ENCODE measurements around the gene RBFOX1.

Gene RBFOX1

GRCh38 chr16:7651803-7652570, 319.3 kb downstream of the RBFOX1 start:
- H3F3A ChIP-seq (ENCODE audit: low read depth), result no peaks in the 10 kb centered on the region
- no peaks in the 10 kb centered on the region for H3K4me1 ChIP-seq (ENCODE audit: insufficient read depth, low read length, poor library complexity, severe bottlenecking)
- H2AFZ ChIP-seq (ENCODE audit: low read length), result no peak overlapping the region
- no peaks in the 10 kb centered on the region for H4K20me1 ChIP-seq (ENCODE audit: insufficient read depth, low read length, poor library complexity, severe bottlenecking)
- no peaks in the 10 kb centered on the region for H3K79me2 ChIP-seq (ENCODE audit: insufficient read depth, low read length)
- no peaks in the 10 kb centered on the region for H3K36me3 ChIP-seq (ENCODE audit: insufficient read depth, low read length)
- H3K4me2 ChIP-seq (ENCODE audit: low read depth, low read length, poor library complexity, severe bottlenecking), result no peak overlapping the region
- no peaks in the 10 kb centered on the region for H3K27me3 ChIP-seq (ENCODE audit: insufficient read depth, low read length, poor library complexity, severe bottlenecking)
- H3K9me3 ChIP-seq (ENCODE audit: insufficient read depth, low read depth, low read length), result no peaks in the 10 kb centered on the region
- H3K4me3 ChIP-seq (ENCODE audit: low read length, poor library complexity, severe bottlenecking), result no peak overlapping the region
- TF ChIP-seq EZH2phosphoT487 (IDR thresholded peaks at IDR 0.05; ENCODE audit: borderline replicate concordance), result no peak
- no peak overlapping the region for H3K9ac ChIP-seq (ENCODE audit: low read depth, low read length, poor library complexity, severe bottlenecking)
- H3K9me2 ChIP-seq (replicated peaks; ENCODE audit: low read depth, low read length), result no peaks in the 10 kb centered on the region

GRCh38 chr16:7653746-7654461, 321.3 kb downstream of the RBFOX1 start:
- Histone ChIP-seq H3K79me2 (ENCODE audit: insufficient read depth, low read length) (no peaks in the 10 kb centered on the region), H3K4me3 (ENCODE audit: low read length, poor library complexity, severe bottlenecking) (no peak overlapping the region), H3K27me3 (ENCODE audit: insufficient read depth, low read length, poor library complexity, severe bottlenecking) (no peaks in the 10 kb centered on the region), H3K9me2 (replicated peaks; ENCODE audit: low read depth, low read length) (no peaks in the 10 kb centered on the region), H3K4me1 (ENCODE audit: insufficient read depth, low read length, poor library complexity, severe bottlenecking) (no peaks in the 10 kb centered on the region), H3K9ac (ENCODE audit: low read depth, low read length, poor library complexity, severe bottlenecking) (no peak overlapping the region), H3K9me3 (ENCODE audit: insufficient read depth, low read depth, low read length) (no peaks in the 10 kb centered on the region), H2AFZ (ENCODE audit: low read length) (no peak overlapping the region), H4K20me1 (ENCODE audit: insufficient read depth, low read length, poor library complexity, severe bottlenecking) (no peaks in the 10 kb centered on the region), H3K4me2 (ENCODE audit: low read depth, low read length, poor library complexity, severe bottlenecking) (no peak overlapping the region), H3F3A (ENCODE audit: low read depth) (no peaks in the 10 kb centered on the region), H3K36me3 (ENCODE audit: insufficient read depth, low read length) (no peaks in the 10 kb centered on the region)
- no peak for TF ChIP-seq CTCF (conservative IDR thresholded peaks at IDR 0.05; ENCODE audit: low read length)
- TF ChIP-seq EZH2phosphoT487 (IDR thresholded peaks at IDR 0.05; ENCODE audit: borderline replicate concordance), result no peak

GRCh38 chr16:7675628-7676027, 343.0 kb downstream of the RBFOX1 start:
- H4K20me1 ChIP-seq (ENCODE audit: insufficient read depth, low read length, poor library complexity, severe bottlenecking), result no peaks in the 10 kb centered on the region

More at GRCh38 chr16:7675628-7676027, 343.0 kb downstream of the RBFOX1 start:
- no peak overlapping the region for H3K4me3 ChIP-seq (ENCODE audit: low read length, poor library complexity, severe bottlenecking)
- H2AFZ ChIP-seq (ENCODE audit: low read length), result no peak overlapping the region
- H3K27me3 ChIP-seq (ENCODE audit: insufficient read depth, low read length, poor library complexity, severe bottlenecking), result no peaks in the 10 kb centered on the region
- no peaks in the 10 kb centered on the region for H3K36me3 ChIP-seq (ENCODE audit: insufficient read depth, low read length)
- no peaks in the 10 kb centered on the region for H3K4me1 ChIP-seq (ENCODE audit: insufficient read depth, low read length, poor library complexity, severe bottlenecking)
- H3K9me2 ChIP-seq (replicated peaks; ENCODE audit: low read depth, low read length), result no peaks in the 10 kb centered on the region
- H3K9me3 ChIP-seq (ENCODE audit: insufficient read depth, low read depth, low read length), result no peaks in the 10 kb centered on the region
- H3F3A ChIP-seq (ENCODE audit: low read depth), result no peaks in the 10 kb centered on the region
- no peak for TF ChIP-seq EZH2phosphoT487 (IDR thresholded peaks at IDR 0.05; ENCODE audit: borderline replicate concordance)
- TF ChIP-seq CTCF (conservative IDR thresholded peaks at IDR 0.05; ENCODE audit: low read length), result no peak
- H3K79me2 ChIP-seq (ENCODE audit: insufficient read depth, low read length), result no peaks in the 10 kb centered on the region
- H3K4me2 ChIP-seq (ENCODE audit: low read depth, low read length, poor library complexity, severe bottlenecking), result no peak overlapping the region
- H3K9ac ChIP-seq (ENCODE audit: low read depth, low read length, poor library complexity, severe bottlenecking), result no peak overlapping the region
